ENCODE data around the gene NMUR1.

DNA sequence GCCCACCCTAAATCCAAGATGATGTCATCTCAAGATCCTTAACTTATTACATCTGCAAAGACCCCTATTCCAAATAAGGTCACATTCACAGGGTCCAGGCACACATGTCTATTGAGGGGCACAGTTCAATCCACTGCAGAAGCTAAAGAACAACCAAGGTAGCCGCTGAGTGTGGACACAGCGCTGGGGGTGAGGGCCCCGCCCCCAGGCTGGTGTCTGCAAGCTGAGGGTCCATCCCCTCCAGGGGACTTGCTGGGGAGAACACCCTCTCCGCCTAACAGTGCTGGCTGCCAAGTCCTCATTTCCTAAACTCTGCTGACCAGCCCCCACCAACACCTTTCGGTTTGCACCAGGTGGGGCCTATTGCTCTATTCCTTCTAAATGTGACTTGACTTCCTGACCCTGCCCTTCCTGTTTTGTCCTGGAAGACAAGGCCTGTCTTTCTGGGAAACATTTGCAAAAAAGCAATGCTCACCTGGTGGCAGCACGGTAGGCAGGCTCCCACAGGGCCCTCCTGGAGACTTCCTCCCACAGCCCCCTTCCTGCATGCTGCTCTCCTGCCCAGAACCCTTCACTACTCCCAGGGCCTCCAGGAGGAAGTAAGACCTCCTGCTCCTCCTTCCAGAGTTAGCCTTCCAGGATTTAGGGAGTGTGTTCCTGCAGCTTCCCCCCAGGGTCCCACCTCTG lies 38.0 kb upstream of the NMUR1 start:
- TF ChIP-seq CTCF (IDR thresholded peaks at IDR 0.05; ENCODE audit: insufficient read depth, low read length, poor library complexity, severe bottlenecking) (no peak), EZH2phosphoT487 (conservative IDR thresholded peaks at IDR 0.05; ENCODE audit: low read length) (no peak)

All from SU-DHL-6 (cell line).